Measurements from ENCODE around the gene TM9SF2. TPM values are rescaled to one million over a fixed set of nuclear protein-coding genes. Genes with fewer than 3 reads are reported as not detected.
A peak's percentile ranks its signal among the peaks of the same experiment; 100 is the strongest.

TM9SF2 gene
- polyA plus RNA-seq, 2 of the 4 experiments (the other 2 are of a cell fraction): 58.8 to 114 TPM

- Histone ChIP-seq H3K9me3 (no peaks in the 10 kb centered on the region), H3K4me3 (no peak overlapping the region), H3K4me1 (no peaks in the 10 kb centered on the region), H3K27ac (no peak overlapping the region), H3K4me2 (no peak overlapping the region)
- 38% methylated on average over 9 of the region's 9 CpGs for WGBS (ENCODE audit: missing lambda C conversion rate)
- ChIA-PET CTCF (no interaction called here), POLR2A (no interaction called here)
- ATAC-seq: no peak
- FAIRE-seq: no peak
- DNase-seq (ENCODE audit: low read depth in 1 of 2, low spot score in 1 of 2): no peak
- TF ChIP-seq HOXA7 (CRISPR knock-in tag; IDR thresholded peaks at IDR 0.05) (no peak), SMC3 (IDR thresholded peaks at IDR 0.05) (no peak), POLR2AphosphoS2 (conservative IDR thresholded peaks at IDR 0.05; ENCODE audit: low read length) (no peak), CBX8 (IDR thresholded peaks at IDR 0.05) (no peak)
Observed at GRCh38 chr13:99464441-99464949, 36.8 kb upstream of the TM9SF2 start.

- H3K9me3 ChIP-seq: 0 out of 3 replicates have a peak, but pooled peaks cover 6% of the 10 kb centered on the region
- H3K27ac ChIP-seq: no peak overlapping the region
- CTCF ChIA-PET: interaction anchor here (0.6 to 2.3 kb wide), 4 partner anchors 16 to 197 kb away, joined by 4 to 5 read pairs (median 4); no protein-coding TSS in a partner anchor
- TF ChIP-seq ZC3H11A (IDR thresholded peaks at IDR 0.05) (no peak), FOXS1 (CRISPR knock-in tag; IDR thresholded peaks at IDR 0.05) (no peak), ZNF302 (CRISPR knock-in tag; IDR thresholded peaks at IDR 0.05) (no peak), FOSL2 (IDR thresholded peaks at IDR 0.05) (no peak), FOSL2 (CRISPR knock-in tag; IDR thresholded peaks at IDR 0.05) (no peak), TP53 (CRISPR knock-in tag; IDR thresholded peaks at IDR 0.05) (no peak), RARB (CRISPR knock-in tag; IDR thresholded peaks at IDR 0.05) (no peak)
- DNase-seq (ENCODE audit: low read depth in 1 of 2, low spot score in 1 of 2) (no peak), ATAC-seq (no peak; a peak in 1 of 6 replicates), FAIRE-seq (no peak)
- WGBS (ENCODE audit: missing lambda C conversion rate): 93% methylated on average over 1 of the region's 2 CpGs
- no peaks in the 10 kb centered on the region for H3K4me1 ChIP-seq
- POLR2A ChIA-PET: no interaction called here
- no peak overlapping the region for H3K4me3 ChIP-seq
- no peak overlapping the region for H3K4me2 ChIP-seq
Observed at GRCh38 chr13:99465454-99465853, 35.8 kb upstream of the TM9SF2 start.

DNA sequence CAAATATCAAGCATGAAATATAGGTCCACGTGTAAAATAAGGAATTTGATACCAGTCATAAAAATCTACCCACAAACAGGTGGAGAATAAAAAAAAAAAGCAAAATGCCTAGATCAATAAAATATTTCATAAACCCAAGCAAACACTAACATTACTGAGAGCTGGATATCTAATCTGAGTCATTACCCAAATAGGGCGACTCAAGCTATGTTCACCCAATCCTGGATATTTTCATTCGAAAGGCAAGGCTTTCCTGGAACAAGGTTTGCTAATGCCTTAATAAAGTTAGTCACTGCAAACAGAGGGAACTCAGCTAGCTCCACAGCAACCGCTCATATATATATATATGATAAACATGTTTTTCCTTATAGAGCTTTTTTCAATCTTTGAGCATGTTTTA, 33.5 kb upstream of the TM9SF2 start:
- peak in 1 of 2 experiments; percentile 17 for DNase-seq (ENCODE audit: low read depth in 1 of 2, low spot score in 1 of 2)
- POLR2A ChIA-PET: interaction anchor here (0.6 to 0.7 kb wide), 2 partner anchors 142 to 233 kb away, joined by 3 read pairs; no protein-coding TSS in a partner anchor
- Histone ChIP-seq H3K27ac (no peak overlapping the region), H3K4me2 (0 out of 3 replicates have a peak overlapping the region, but pooled peaks have one; percentile 12), H3K4me3 (no peak overlapping the region), H3K4me1 (no peaks in the 10 kb centered on the region), H3K9me3 (0 out of 3 replicates have a peak, but pooled peaks cover 6% of the 10 kb centered on the region)
- peak in 1 of 2 experiments; percentile 64; a peak in 4 of 6 replicates for ATAC-seq
- no peak for FAIRE-seq
- TF ChIP-seq PHF8 (IDR thresholded peaks at IDR 0.05; ENCODE audit: borderline replicate concordance, low read depth) (no peak), HOXA7 (CRISPR knock-in tag; IDR thresholded peaks at IDR 0.05) (no peak), NR3C1 (IDR thresholded peaks at IDR 0.05) (no peak)
- TF ChIP-seq, protein P1, sequence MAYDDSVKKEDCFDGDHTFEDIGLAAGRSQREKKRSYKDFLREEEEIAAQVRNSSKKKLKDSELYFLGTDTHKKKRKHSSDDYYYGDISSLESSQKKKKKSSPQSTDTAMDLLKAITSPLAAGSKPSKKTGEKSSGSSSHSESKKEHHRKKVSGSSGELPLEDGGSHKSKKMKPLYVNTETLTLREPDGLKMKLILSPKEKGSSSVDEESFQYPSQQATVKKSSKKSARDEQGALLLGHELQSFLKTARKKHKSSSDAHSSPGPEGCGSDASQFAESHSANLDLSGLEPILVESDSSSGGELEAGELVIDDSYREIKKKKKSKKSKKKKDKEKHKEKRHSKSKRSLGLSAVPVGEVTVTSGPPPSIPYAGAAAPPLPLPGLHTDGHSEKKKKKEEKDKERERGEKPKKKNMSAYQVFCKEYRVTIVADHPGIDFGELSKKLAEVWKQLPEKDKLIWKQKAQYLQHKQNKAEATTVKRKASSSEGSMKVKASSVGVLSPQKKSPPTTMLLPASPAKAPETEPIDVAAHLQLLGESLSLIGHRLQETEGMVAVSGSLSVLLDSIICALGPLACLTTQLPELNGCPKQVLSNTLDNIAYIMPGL (CRISPR knock-in tag; IDR thresholded peaks at IDR 0.05; ENCODE audit: borderline replicate concordance): no peak
- CTCF ChIA-PET: interaction anchor here (0.7 to 2.3 kb wide), 2 partner anchors 14 to 743 kb away, joined by 3 to 5 read pairs; no protein-coding TSS in a partner anchor
- 25% methylated on average over 4 of the region's 4 CpGs for WGBS (ENCODE audit: missing lambda C conversion rate)

DNA sequence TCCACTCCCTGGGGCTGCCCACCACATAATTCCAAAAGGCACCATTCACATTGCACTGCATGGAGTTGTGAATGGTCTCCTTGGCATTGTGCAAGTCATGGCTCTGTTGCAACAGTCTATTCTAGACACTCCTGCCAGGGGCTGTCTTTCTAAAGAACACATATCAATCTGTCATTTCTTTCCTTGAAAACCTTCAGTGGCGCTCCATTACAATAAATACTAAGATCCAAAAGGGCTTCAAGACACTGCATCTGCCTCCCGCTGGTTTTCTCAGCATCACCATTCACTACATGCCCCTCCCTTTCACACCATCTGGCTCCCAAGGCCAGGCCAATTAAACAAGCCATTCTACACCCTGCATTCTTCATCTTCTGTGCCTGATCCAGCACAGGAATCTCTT, 32.2 kb upstream of the TM9SF2 start:
- Histone ChIP-seq H3K4me3 (no peak overlapping the region), H3K27ac (no peak overlapping the region), H3K4me2 (no peak overlapping the region), H3K9me3 (0 out of 3 replicates have a peak, but pooled peaks cover 6% of the 10 kb centered on the region), H3K4me1 (no peaks in the 10 kb centered on the region)
- no peak for TF ChIP-seq MAZ (IDR thresholded peaks at IDR 0.05; ENCODE audit: borderline replicate concordance, low read depth, low read length)
- TF ChIP-seq CEBPB (IDR thresholded peaks at IDR 0.05): no peak
- no peak for TF ChIP-seq ZNF302 (CRISPR knock-in tag; IDR thresholded peaks at IDR 0.05)
- TF ChIP-seq, protein P2, sequence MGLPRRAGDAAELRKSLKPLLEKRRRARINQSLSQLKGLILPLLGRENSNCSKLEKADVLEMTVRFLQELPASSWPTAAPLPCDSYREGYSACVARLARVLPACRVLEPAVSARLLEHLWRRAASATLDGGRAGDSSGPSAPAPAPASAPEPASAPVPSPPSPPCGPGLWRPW (IDR thresholded peaks at IDR 0.05): no peak
- no peak for TF ChIP-seq KDM1A (IDR thresholded peaks at IDR 0.05; ENCODE audit: low read depth)
- no peak for TF ChIP-seq RARB (CRISPR knock-in tag; IDR thresholded peaks at IDR 0.05)
- no peak for TF ChIP-seq EHMT2 (IDR thresholded peaks at IDR 0.05; ENCODE audit: low read depth)
- TF ChIP-seq GATA3 (IDR thresholded peaks at IDR 0.05; ENCODE audit: borderline replicate concordance): no peak
- no peak for TF ChIP-seq BHLHE40 (IDR thresholded peaks at IDR 0.05; ENCODE audit: low read depth, low read length)
- no peak for TF ChIP-seq HOXA7 (CRISPR knock-in tag; IDR thresholded peaks at IDR 0.05)
- no peak for TF ChIP-seq MYC (IDR thresholded peaks at IDR 0.05; ENCODE audit: borderline replicate concordance, low read length)
- no peak for TF ChIP-seq HDAC2 (IDR thresholded peaks at IDR 0.05)
- no peak for TF ChIP-seq HOXB5 (CRISPR knock-in tag; IDR thresholded peaks at IDR 0.05)
- TF ChIP-seq, protein P1 (CRISPR knock-in tag; IDR thresholded peaks at IDR 0.05; ENCODE audit: borderline replicate concordance): no peak
- no peak for TF ChIP-seq ESRRA (IDR thresholded peaks at IDR 0.05; ENCODE audit: borderline replicate concordance, low read length)
- TF ChIP-seq, protein P3, sequence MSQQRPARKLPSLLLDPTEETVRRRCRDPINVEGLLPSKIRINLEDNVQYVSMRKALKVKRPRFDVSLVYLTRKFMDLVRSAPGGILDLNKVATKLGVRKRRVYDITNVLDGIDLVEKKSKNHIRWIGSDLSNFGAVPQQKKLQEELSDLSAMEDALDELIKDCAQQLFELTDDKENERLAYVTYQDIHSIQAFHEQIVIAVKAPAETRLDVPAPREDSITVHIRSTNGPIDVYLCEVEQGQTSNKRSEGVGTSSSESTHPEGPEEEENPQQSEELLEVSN (IDR thresholded peaks at IDR 0.05; ENCODE audit: borderline replicate concordance, low read depth): no peak
- no peak for ATAC-seq
- FAIRE-seq: no peak
- DNase-seq (ENCODE audit: low read depth in 1 of 2, low spot score in 1 of 2): no peak
- 58% methylated on average over 2 of the region's 2 CpGs for WGBS (ENCODE audit: missing lambda C conversion rate)
- CTCF ChIA-PET: no interaction called here
- POLR2A ChIA-PET: no interaction called here
